Measurements from ENCODE around the gene PRPSAP2. TPM values are rescaled to one million over a fixed set of nuclear protein-coding genes. Genes with fewer than 3 reads are reported as not detected.

The PRPSAP2 gene
- total and polyA plus RNA-seq, 2 donors from 2014 or later, result 30.6 to 32.0 TPM

DNA sequence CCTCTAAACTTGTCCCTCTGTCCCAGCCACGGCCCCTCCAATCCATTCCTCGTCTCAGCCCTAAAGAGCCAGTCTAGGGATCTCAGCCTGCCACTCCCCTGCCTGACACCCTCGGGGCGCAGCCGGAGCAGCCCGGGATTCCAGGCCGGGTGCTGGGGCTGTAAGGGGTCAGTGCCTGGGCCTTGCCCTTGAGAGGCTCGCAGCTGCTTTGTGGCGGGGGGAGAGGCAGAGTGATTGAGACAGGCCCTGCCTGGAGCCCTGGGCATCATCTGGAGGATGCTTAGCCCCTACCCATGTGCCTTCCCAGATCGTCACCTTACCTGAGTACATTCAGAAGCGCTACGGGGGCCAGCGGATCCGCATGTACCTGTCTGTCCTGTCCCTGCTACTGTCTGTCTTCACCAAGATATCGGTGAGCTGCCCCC is 102.3 kb downstream of the PRPSAP2 start:
- Histone ChIP-seq H3K27me3 (ENCODE audit: control insufficient read depth, insufficient read depth, low read length) (no peaks in the 10 kb centered on the region), H3K9ac (ENCODE audit: low read length in 3 of 3) (no peak overlapping the region), H3K9me3 (ENCODE audit: control insufficient read depth in 2 of 3, insufficient read depth in 1 of 3, low read length in 3 of 3) (no peaks in the 10 kb centered on the region), H3K4me1 (ENCODE audit: control insufficient read depth in 2 of 3, insufficient read depth in 2 of 3, low read depth in 1 of 3, low read length in 3 of 3) (no peaks in the 10 kb centered on the region), H3K4me3 (ENCODE audit: low read length in 3 of 3) (no peak overlapping the region), H3K36me3 (ENCODE audit: control insufficient read depth in 2 of 3, insufficient read depth in 3 of 3, low read length in 3 of 3) (peaks cover 0 to 6% (median 2%) of the 10 kb centered on the region in 3 donors), H3K27ac (ENCODE audit: low read depth in 2 of 2, low read length in 2 of 2) (no peak overlapping the region)
- TF ChIP-seq, protein P1, sequence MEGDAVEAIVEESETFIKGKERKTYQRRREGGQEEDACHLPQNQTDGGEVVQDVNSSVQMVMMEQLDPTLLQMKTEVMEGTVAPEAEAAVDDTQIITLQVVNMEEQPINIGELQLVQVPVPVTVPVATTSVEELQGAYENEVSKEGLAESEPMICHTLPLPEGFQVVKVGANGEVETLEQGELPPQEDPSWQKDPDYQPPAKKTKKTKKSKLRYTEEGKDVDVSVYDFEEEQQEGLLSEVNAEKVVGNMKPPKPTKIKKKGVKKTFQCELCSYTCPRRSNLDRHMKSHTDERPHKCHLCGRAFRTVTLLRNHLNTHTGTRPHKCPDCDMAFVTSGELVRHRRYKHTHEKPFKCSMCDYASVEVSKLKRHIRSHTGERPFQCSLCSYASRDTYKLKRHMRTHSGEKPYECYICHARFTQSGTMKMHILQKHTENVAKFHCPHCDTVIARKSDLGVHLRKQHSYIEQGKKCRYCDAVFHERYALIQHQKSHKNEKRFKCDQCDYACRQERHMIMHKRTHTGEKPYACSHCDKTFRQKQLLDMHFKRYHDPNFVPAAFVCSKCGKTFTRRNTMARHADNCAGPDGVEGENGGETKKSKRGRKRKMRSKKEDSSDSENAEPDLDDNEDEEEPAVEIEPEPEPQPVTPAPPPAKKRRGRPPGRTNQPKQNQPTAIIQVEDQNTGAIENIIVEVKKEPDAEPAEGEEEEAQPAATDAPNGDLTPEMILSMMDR (IDR thresholded peaks at IDR 0.05; ENCODE audit: borderline replicate concordance, extremely low read depth, insufficient read depth), result no peak
- peak in 1 of 5 donors; percentile 66 for DNase-seq
- no peak for FAIRE-seq
- intact Hi-C loops (cut with DNase I), result no loop called here

DNA sequence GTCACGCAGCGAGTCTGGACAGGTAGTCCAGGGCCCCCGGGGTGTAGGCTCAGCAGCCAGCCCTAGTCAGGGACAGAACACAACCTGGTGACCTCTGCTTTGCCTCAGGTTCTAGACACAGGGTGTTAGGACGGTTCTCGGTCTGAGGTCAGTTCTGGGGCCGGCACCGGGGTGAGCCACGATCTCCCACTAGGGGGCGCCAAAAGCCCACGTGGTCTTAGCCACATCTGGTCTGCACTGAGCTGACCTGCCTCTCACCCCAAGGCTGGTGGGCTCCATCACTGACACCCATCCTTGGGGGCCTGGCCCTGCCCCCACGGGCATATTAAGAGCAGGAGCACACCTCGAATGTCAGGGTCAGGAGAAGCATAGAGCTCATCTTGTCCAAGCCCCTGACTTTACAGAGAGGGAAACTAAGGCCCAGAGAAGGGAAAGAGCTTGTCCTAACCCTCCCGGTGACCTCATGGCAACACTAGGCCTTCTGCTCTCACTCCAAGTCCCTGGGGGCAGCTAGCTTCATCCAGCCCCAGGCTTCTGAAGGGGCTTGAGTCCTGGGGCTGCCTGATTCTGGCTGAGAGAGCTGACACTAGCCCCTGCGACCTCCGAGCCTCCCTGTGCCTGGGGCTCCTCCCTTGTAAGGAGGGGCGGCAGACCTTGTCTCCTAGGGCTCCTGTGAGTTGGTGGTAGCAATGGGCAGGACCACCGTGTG is 103.0 kb downstream of the PRPSAP2 start:
- Histone ChIP-seq H3K9ac (ENCODE audit: low read length in 3 of 3) (no peak overlapping the region), H3K4me3 (ENCODE audit: low read length in 3 of 3) (no peak overlapping the region), H3K4me1 (ENCODE audit: control insufficient read depth in 2 of 3, insufficient read depth in 2 of 3, low read depth in 1 of 3, low read length in 3 of 3) (no peaks in the 10 kb centered on the region), H3K36me3 (ENCODE audit: control insufficient read depth in 2 of 3, insufficient read depth in 3 of 3, low read length in 3 of 3) (peaks cover 0 to 6% (median 2%) of the 10 kb centered on the region in 3 donors), H3K9me3 (ENCODE audit: control insufficient read depth in 2 of 3, insufficient read depth in 1 of 3, low read length in 3 of 3) (no peaks in the 10 kb centered on the region), H3K27me3 (ENCODE audit: control insufficient read depth, insufficient read depth, low read length) (no peaks in the 10 kb centered on the region), H3K27ac (ENCODE audit: low read depth in 2 of 2, low read length in 2 of 2) (no peak overlapping the region)
- no peak for FAIRE-seq
- TF ChIP-seq, protein P1 (IDR thresholded peaks at IDR 0.05; ENCODE audit: borderline replicate concordance, extremely low read depth, insufficient read depth), result peak; percentile 85
- intact Hi-C loops (cut with DNase I), result no loop called here
- peak; percentile 73 to 90 (median 83) for DNase-seq

DNA sequence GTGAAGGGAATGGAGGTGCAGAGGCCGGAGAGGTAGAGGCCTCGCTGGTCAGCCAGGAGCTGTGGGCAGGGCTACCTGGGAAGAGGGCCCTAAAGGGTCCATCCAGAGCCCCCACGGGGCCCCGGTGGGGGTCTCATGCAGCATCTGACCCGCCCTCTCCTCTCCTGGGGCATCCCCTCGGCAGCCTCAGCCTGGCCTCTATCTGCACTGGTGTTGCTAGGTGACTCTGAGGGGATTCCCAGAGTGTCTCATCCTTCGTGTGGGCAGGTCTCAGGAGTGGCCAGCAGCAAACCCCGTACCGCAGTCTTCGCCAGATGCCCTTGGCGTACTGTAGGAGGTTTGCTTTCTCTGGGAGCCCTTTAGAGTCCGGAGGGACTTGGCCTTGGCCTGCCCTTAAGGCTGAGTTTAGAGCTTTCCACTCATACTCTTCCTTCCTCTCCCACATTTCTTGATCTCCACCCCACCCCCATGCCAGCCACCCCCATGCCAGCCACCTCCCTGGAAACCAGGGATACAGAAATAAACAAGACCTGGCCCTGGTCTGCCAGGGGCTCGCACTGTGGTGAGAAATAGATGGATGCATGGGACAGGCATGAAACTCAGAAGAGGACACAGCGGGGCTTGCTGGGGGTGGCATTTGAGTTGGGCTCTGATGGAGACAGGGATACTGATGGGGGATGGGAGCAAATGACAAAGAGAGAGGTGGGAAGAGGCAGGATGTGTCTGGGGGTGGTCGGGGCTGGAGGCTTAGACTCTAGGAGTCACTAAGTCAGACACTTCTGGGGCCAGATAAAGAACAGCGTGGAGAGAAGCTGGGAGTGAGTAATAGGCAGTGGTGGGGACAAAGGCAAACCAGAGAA is 103.9 kb downstream of the PRPSAP2 start:
- TF ChIP-seq, protein P1 (IDR thresholded peaks at IDR 0.05; ENCODE audit: borderline replicate concordance, extremely low read depth, insufficient read depth), result no peak
- H3K27me3 ChIP-seq (ENCODE audit: control insufficient read depth, insufficient read depth, low read length), result no peaks in the 10 kb centered on the region
- no peak overlapping the region for H3K27ac ChIP-seq (ENCODE audit: low read depth in 2 of 2, low read length in 2 of 2)
- no peak for FAIRE-seq
- intact Hi-C loops (cut with DNase I), result no loop called here
- H3K4me1 ChIP-seq (ENCODE audit: control insufficient read depth in 2 of 3, insufficient read depth in 2 of 3, low read depth in 1 of 3, low read length in 3 of 3), result no peaks in the 10 kb centered on the region
- peak in 2 of 5 donors; percentile 45 to 67 for DNase-seq
- no peaks in the 10 kb centered on the region for H3K9me3 ChIP-seq (ENCODE audit: control insufficient read depth in 2 of 3, insufficient read depth in 1 of 3, low read length in 3 of 3)
- H3K9ac ChIP-seq (ENCODE audit: low read length in 3 of 3), result no peak overlapping the region
- H3K4me3 ChIP-seq (ENCODE audit: low read length in 3 of 3), result no peak overlapping the region
- H3K36me3 ChIP-seq (ENCODE audit: control insufficient read depth in 2 of 3, insufficient read depth in 3 of 3, low read length in 3 of 3), result peaks cover 0 to 6% (median 2%) of the 10 kb centered on the region in 3 donors
